K562 (cell line): Measurements from ENCODE around the gene RCOR1. TPM values are rescaled to one million over a fixed set of nuclear protein-coding genes. Genes with fewer than 3 reads are reported as not detected.

Experiments used
- BRD9 ChIP-seq: fragments of 450-650 bp; IDR thresholded peaks from 2 replicates; pipeline ENCODE4 v1.6.1; 2018; ENCODE audit warnings: low read depth; ENCODE audit not compliant: partially characterized antibody
- CEBPG ChIP-seq, 3 experiments: fragments of 200-800 bp in 1 of 3; sonication (Bioruptor generic) in 1 of 3; sonication (generic) in 1 of 3; formaldehyde crosslinking in 1 of 3; IDR thresholded peaks in 2 of 3; conservative IDR thresholded peaks in 1 of 3; 2 replicates each; pipeline versions ENCODE4 v1.6.1 to v1.8.0; 2016 to 2022; ENCODE audit warnings: missing compliant biosample characterization in 2 of 3, missing genetic modification characterization in 2 of 3, mild to moderate bottlenecking in 1 of 3, missing genetic modification reagents in 1 of 3
- DDX20 ChIP-seq: fragments of 450-650 bp; IDR thresholded peaks from 2 replicates; pipeline ENCODE4 v1.6.1; 2016; ENCODE audit warnings: missing genetic modification characterization, low read depth, mild to moderate bottlenecking, missing compliant biosample characterization, moderate library complexity
- DNMT1 ChIP-seq: fragments of 450-650 bp; IDR thresholded peaks from 2 replicates; pipeline ENCODE4 v1.6.1; 2016; ENCODE audit warnings: antibody characterized with exemption, mild to moderate bottlenecking
- POLR2H ChIP-seq: IDR thresholded peaks from 2 replicates; pipeline ENCODE4 v1.6.1; 2016; ENCODE audit warnings: missing genetic modification characterization, low read depth, mild to moderate bottlenecking, control low read depth, missing compliant biosample characterization, moderate library complexity
- PTTG1 ChIP-seq: fragments of 450-650 bp; IDR thresholded peaks from 2 replicates; pipeline ENCODE4 v1.6.1; 2016; ENCODE audit warnings: low read depth, mild to moderate bottlenecking, missing genetic modification characterization, missing compliant biosample characterization
- RAD21 ChIP-seq, 2 experiments: fragments of 250-450 bp in 1 of 2; fragments of 450-650 bp in 1 of 2; sonication (Bioruptor Pico) in 1 of 2; formaldehyde crosslinking in 1 of 2; IDR thresholded peaks in 1 of 2; conservative IDR thresholded peaks in 1 of 2; 2 replicates each; pipeline versions ENCODE4 v1.4.0 to v1.8.0; 2020 to 2022; ENCODE audit warnings: mild to moderate bottlenecking in 2 of 2, moderate library complexity in 1 of 2
- SMARCA5 ChIP-seq: fragments of 450-650 bp; IDR thresholded peaks from 2 replicates; pipeline ENCODE4 v1.6.1; 2016
- ZNF253 ChIP-seq: fragments of 250-450 bp; sonication (Bioruptor Pico); conservative IDR thresholded peaks from 2 replicates; pipeline ENCODE4 v1.6.1; 2021; ENCODE audit warnings: mild to moderate bottlenecking
- polyA plus RNA-seq, 8 experiments: library from polyadenylated mRNA; depleted of rRNA in 4 of 8; stranded (reverse) in 5 of 8; unstranded in 3 of 8; fragments of >200 nt; fragmentation: Nextera tagmentation in 2 of 8; fragmentation: Illumina TruSeq in 1 of 8; extraction: Ambion mirVana in 2 of 8; extraction: Trizol in 1 of 8; gene quantifications; 2 replicates each; pipeline versions ENCODE4 v1.2.1 to v1.2.3, GENCODE V29; 2011 to 2014; ENCODE audit warnings: inconsistent platforms in 1 of 8, missing spikeins in 1 of 8
- total RNA-seq, 7 experiments: library from RNA; depleted of rRNA in 6 of 7; stranded (reverse); fragments of >200 nt in 6 of 7; fragmentation: Illumina TruSeq in 2 of 7; extraction: Trizol in 2 of 7; gene quantifications; 2 replicates each; pipeline versions ENCODE4 v1.2.1 to v1.2.3, GENCODE V29; 2011 to 2021; ENCODE audit warnings: low replicate concordance in 1 of 7
- TF ChIP-seq, protein P1 (sequence below), 3 experiments: fragments of 200-800 bp in 1 of 3; fragments of 250-450 bp in 1 of 3; fragments of 450-650 bp in 1 of 3; sonication (Bioruptor Pico) in 1 of 3; sonication (Bioruptor generic) in 1 of 3; formaldehyde crosslinking in 1 of 3; IDR thresholded peaks; 2 replicates each; pipeline versions ENCODE4 v1.6.1 to v1.8.0; 2016 to 2022; ENCODE audit warnings: mild to moderate bottlenecking in 2 of 3, missing genetic modification characterization in 2 of 3, missing compliant biosample characterization in 1 of 3, moderate library complexity in 1 of 3
- TF ChIP-seq, protein P2 (sequence below): fragments of 450-650 bp; IDR thresholded peaks from 2 replicates; pipeline ENCODE4 v1.6.1; 2016; ENCODE audit warnings: mild to moderate bottlenecking
- TF ChIP-seq, protein P3 (sequence below): fragments of 450-650 bp; IDR thresholded peaks from 2 replicates; pipeline ENCODE4 v1.6.1; 2016
- TF ChIP-seq, protein P4 (sequence below), 3 experiments: IDR thresholded peaks in 2 of 3; conservative IDR thresholded peaks in 1 of 3; 2 replicates each; pipeline ENCODE4 v1.5.1; 2011 to 2012; ENCODE audit warnings: low read length in 3 of 3, mild to moderate bottlenecking in 3 of 3, control low read depth in 2 of 3, improper control_type of control experiment in 1 of 3, inconsistent platforms in 1 of 3, low read depth in 1 of 3, mixed read lengths in 1 of 3, moderate library complexity in 1 of 3; ENCODE audit not compliant: insufficient read depth in 2 of 3
- TF ChIP-seq, protein P5 (sequence below): IDR thresholded peaks from 2 replicates; pipeline ENCODE4 v1.6.1; 2011; ENCODE audit warnings: borderline replicate concordance, low read depth, mild to moderate bottlenecking, moderate library complexity, low read length; ENCODE audit not compliant: insufficient read depth, poor library complexity, severe bottlenecking

RCOR1 gene
- total and polyA plus RNA-seq, 9 of the 15 experiments (the other 6 are each of a cell fraction or from before 2014, with no cell fraction given): 8.5 to 47.9 (median 20.9) TPM

DNA sequence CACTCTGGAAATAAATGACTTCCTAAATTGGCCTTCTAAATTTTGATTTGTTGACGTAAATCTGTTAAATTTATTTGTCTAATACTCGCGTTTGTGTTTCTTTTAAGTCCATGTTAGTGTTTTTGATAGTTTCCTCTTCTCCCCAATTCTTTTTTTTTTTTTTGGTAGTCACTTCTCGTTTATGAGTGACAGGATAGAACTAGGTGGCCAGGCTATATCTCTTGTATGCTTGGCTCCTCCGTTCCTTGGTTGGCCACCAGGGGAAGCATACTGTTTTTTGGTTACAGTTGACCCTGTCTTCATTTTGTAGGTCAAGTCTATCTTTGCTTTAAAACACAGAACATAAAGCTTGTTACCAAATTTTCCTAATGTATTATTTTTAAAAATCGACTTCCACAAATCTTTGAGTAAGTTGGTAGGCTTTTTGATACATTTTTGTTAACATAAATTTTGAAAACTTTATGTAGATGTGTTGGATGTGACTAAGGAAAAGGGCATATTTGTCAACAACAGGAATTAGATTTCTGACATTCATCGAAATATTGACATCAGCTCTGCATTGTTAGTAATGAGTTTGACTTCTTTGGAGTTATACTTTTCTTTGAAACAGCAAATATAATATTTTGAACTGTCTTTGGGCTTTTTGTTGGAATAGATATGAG lies 2.2 kb downstream of the RCOR1 start (continued):
- TF ChIP-seq, protein P1, sequence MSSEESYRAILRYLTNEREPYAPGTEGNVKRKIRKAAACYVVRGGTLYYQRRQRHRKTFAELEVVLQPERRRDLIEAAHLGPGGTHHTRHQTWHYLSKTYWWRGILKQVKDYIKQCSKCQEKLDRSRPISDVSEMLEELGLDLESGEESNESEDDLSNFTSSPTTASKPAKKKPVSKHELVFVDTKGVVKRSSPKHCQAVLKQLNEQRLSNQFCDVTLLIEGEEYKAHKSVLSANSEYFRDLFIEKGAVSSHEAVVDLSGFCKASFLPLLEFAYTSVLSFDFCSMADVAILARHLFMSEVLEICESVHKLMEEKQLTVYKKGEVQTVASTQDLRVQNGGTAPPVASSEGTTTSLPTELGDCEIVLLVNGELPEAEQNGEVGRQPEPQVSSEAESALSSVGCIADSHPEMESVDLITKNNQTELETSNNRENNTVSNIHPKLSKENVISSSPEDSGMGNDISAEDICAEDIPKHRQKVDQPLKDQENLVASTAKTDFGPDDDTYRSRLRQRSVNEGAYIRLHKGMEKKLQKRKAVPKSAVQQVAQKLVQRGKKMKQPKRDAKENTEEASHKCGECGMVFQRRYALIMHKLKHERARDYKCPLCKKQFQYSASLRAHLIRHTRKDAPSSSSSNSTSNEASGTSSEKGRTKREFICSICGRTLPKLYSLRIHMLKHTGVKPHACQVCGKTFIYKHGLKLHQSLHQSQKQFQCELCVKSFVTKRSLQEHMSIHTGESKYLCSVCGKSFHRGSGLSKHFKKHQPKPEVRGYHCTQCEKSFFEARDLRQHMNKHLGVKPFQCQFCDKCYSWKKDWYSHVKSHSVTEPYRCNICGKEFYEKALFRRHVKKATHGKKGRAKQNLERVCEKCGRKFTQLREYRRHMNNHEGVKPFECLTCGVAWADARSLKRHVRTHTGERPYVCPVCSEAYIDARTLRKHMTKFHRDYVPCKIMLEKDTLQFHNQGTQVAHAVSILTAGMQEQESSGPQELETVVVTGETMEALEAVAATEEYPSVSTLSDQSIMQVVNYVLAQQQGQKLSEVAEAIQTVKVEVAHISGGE (CRISPR knock-in tag; IDR thresholded peaks at IDR 0.05): no peak
- TF ChIP-seq SMARCA5: no peak
- TF ChIP-seq, protein P2, sequence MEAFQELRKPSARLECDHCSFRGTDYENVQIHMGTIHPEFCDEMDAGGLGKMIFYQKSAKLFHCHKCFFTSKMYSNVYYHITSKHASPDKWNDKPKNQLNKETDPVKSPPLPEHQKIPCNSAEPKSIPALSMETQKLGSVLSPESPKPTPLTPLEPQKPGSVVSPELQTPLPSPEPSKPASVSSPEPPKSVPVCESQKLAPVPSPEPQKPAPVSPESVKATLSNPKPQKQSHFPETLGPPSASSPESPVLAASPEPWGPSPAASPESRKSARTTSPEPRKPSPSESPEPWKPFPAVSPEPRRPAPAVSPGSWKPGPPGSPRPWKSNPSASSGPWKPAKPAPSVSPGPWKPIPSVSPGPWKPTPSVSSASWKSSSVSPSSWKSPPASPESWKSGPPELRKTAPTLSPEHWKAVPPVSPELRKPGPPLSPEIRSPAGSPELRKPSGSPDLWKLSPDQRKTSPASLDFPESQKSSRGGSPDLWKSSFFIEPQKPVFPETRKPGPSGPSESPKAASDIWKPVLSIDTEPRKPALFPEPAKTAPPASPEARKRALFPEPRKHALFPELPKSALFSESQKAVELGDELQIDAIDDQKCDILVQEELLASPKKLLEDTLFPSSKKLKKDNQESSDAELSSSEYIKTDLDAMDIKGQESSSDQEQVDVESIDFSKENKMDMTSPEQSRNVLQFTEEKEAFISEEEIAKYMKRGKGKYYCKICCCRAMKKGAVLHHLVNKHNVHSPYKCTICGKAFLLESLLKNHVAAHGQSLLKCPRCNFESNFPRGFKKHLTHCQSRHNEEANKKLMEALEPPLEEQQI: no peak
- TF ChIP-seq, protein P3, sequence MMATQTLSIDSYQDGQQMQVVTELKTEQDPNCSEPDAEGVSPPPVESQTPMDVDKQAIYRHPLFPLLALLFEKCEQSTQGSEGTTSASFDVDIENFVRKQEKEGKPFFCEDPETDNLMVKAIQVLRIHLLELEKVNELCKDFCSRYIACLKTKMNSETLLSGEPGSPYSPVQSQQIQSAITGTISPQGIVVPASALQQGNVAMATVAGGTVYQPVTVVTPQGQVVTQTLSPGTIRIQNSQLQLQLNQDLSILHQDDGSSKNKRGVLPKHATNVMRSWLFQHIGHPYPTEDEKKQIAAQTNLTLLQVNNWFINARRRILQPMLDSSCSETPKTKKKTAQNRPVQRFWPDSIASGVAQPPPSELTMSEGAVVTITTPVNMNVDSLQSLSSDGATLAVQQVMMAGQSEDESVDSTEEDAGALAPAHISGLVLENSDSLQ: peak; percentile 97
- TF ChIP-seq POLR2H (tag): peak; percentile 55; the same call in 1 of the 2 replicates
- no peak for TF ChIP-seq DNMT1
- no peak for TF ChIP-seq ZNF253 (CRISPR knock-in tag)
- TF ChIP-seq, protein P4, sequence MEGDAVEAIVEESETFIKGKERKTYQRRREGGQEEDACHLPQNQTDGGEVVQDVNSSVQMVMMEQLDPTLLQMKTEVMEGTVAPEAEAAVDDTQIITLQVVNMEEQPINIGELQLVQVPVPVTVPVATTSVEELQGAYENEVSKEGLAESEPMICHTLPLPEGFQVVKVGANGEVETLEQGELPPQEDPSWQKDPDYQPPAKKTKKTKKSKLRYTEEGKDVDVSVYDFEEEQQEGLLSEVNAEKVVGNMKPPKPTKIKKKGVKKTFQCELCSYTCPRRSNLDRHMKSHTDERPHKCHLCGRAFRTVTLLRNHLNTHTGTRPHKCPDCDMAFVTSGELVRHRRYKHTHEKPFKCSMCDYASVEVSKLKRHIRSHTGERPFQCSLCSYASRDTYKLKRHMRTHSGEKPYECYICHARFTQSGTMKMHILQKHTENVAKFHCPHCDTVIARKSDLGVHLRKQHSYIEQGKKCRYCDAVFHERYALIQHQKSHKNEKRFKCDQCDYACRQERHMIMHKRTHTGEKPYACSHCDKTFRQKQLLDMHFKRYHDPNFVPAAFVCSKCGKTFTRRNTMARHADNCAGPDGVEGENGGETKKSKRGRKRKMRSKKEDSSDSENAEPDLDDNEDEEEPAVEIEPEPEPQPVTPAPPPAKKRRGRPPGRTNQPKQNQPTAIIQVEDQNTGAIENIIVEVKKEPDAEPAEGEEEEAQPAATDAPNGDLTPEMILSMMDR (IDR thresholded peaks at IDR 0.05 in 2 of 3, conservative IDR thresholded peaks at IDR 0.05 in 1 of 3; ENCODE audit: insufficient read depth in 2 of 3, low read depth in 1 of 3, low read length in 3 of 3): peak; percentile 67 to 72 (median 70)
- TF ChIP-seq PTTG1 (tag): no peak
- TF ChIP-seq DDX20 (tag): no peak
- TF ChIP-seq RAD21 (CRISPR knock-in tag; conservative IDR thresholded peaks at IDR 0.05 in 1 of 2, IDR thresholded peaks at IDR 0.05 in 1 of 2): peak; percentile 40 to 49
- no peak for TF ChIP-seq BRD9
- TF ChIP-seq CEBPG (CRISPR knock-in tag; IDR thresholded peaks at IDR 0.05): no peak
- TF ChIP-seq CEBPG (tag; conservative IDR thresholded peaks at IDR 0.05 in 1 of 2, IDR thresholded peaks at IDR 0.05 in 1 of 2): no peak
- TF ChIP-seq, protein P5, sequence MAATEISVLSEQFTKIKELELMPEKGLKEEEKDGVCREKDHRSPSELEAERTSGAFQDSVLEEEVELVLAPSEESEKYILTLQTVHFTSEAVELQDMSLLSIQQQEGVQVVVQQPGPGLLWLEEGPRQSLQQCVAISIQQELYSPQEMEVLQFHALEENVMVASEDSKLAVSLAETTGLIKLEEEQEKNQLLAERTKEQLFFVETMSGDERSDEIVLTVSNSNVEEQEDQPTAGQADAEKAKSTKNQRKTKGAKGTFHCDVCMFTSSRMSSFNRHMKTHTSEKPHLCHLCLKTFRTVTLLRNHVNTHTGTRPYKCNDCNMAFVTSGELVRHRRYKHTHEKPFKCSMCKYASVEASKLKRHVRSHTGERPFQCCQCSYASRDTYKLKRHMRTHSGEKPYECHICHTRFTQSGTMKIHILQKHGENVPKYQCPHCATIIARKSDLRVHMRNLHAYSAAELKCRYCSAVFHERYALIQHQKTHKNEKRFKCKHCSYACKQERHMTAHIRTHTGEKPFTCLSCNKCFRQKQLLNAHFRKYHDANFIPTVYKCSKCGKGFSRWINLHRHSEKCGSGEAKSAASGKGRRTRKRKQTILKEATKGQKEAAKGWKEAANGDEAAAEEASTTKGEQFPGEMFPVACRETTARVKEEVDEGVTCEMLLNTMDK: peak; percentile 39
